Neuronal stem cell (in vitro differentiated cells): ENCODE results near the gene MORN5.

ENCODE experiments used
- DNase-seq: peaks from one replicate; pipeline ENCODE4 v3.0.0-alpha.2; 2013; ENCODE audit warnings: low spot score
- H2AFZ ChIP-seq: one replicate; pipeline ENCODE4 v1.6.1; 2013; ENCODE audit warnings: mild to moderate bottlenecking, low read length, inconsistent platforms
- H2AK5ac ChIP-seq: 2 replicates; pipeline ENCODE4 v1.6.1; 2013; ENCODE audit warnings: low read depth, mild to moderate bottlenecking, inconsistent platforms, low read length, moderate library complexity, mixed read lengths
- H2BK120ac ChIP-seq: 2 replicates; pipeline ENCODE4 v1.6.1; 2013; ENCODE audit warnings: low read depth, mild to moderate bottlenecking, inconsistent platforms, low read length, moderate library complexity, mixed read lengths
- H2BK12ac ChIP-seq: one replicate; pipeline ENCODE4 v1.6.1; 2013; ENCODE audit warnings: low read length, inconsistent platforms
- H2BK15ac ChIP-seq: 2 replicates; pipeline ENCODE4 v1.6.1; 2013; ENCODE audit warnings: mild to moderate bottlenecking, low read length, inconsistent platforms, mixed read lengths
- H2BK5ac ChIP-seq: one replicate; pipeline ENCODE4 v1.6.1; 2013; ENCODE audit warnings: inconsistent platforms, mild to moderate bottlenecking, low read length, moderate library complexity
- H3K14ac ChIP-seq: one replicate; pipeline ENCODE4 v1.6.1; 2013; ENCODE audit warnings: low read length, inconsistent platforms
- H3K18ac ChIP-seq: 2 replicates; pipeline ENCODE4 v1.6.1; 2013; ENCODE audit warnings: low read length, inconsistent platforms
- H3K23ac ChIP-seq: 2 replicates; pipeline ENCODE4 v1.6.1; 2013; ENCODE audit warnings: low read depth, mild to moderate bottlenecking, mixed read lengths, low read length, inconsistent platforms; ENCODE audit not compliant: poor library complexity
- H3K27ac ChIP-seq: replicated peaks from 3 replicates; pipeline ENCODE4 v1.5.1; 2013; ENCODE audit warnings: low read length, inconsistent platforms
- H3K27me3 ChIP-seq, 3 experiments: 2 replicates each; pipeline ENCODE4 v1.6.1; 2013; ENCODE audit warnings: low read length in 3 of 3, mild to moderate bottlenecking in 2 of 3, inconsistent platforms in 1 of 3, low read depth in 1 of 3, mixed read lengths in 1 of 3, moderate library complexity in 1 of 3; ENCODE audit not compliant: control insufficient read depth in 3 of 3, insufficient read depth in 3 of 3
- H3K36me3 ChIP-seq, 2 donors: replicated peaks in 1 of 2; 2 replicates each; pipeline ENCODE4 v1.6.1; 2013; ENCODE audit warnings: low read length in 2 of 2; ENCODE audit not compliant: control insufficient read depth in 2 of 2, insufficient read depth in 2 of 2
- H3K4ac ChIP-seq: 2 replicates; pipeline ENCODE4 v1.6.1; 2013; ENCODE audit warnings: inconsistent platforms, mild to moderate bottlenecking, low read length, moderate library complexity
- H3K4me1 ChIP-seq, 2 donors: 1 replicate in 1 of 2; 2 replicates in 1 of 2; pipeline ENCODE4 v1.6.1; 2013; ENCODE audit warnings: low read length in 2 of 2, low read depth in 1 of 2; ENCODE audit not compliant: control insufficient read depth in 2 of 2, insufficient read depth in 1 of 2
- H3K4me2 ChIP-seq: one replicate; pipeline ENCODE4 v1.6.1; 2013; ENCODE audit warnings: mild to moderate bottlenecking, low read length, inconsistent platforms; ENCODE audit not compliant: insufficient read depth, poor library complexity, severe bottlenecking
- H3K4me3 ChIP-seq, 2 donors: 2 replicates each; pipeline ENCODE4 v1.5.1; 2013; ENCODE audit warnings: low read length in 2 of 2, mild to moderate bottlenecking in 2 of 2, inconsistent platforms in 1 of 2, moderate library complexity in 1 of 2
- H3K79me1 ChIP-seq: one replicate; pipeline ENCODE4 v1.6.1; 2013; ENCODE audit warnings: low read depth, mild to moderate bottlenecking, inconsistent platforms, low read length, moderate library complexity
- H3K9ac ChIP-seq: one replicate; pipeline ENCODE4 v1.6.1; 2013; ENCODE audit warnings: mild to moderate bottlenecking, low read depth, low read length, inconsistent platforms; ENCODE audit not compliant: poor library complexity
- H3K9me3 ChIP-seq, 2 donors: replicated peaks in 1 of 2; 2 replicates each; pipeline versions ENCODE3 to v1.6.1; 2013; ENCODE audit warnings: low read length in 2 of 2, mild to moderate bottlenecking in 2 of 2, inconsistent platforms in 1 of 2, low read depth in 1 of 2, mixed read lengths in 1 of 2, moderate library complexity in 1 of 2; ENCODE audit not compliant: control insufficient read depth in 2 of 2, insufficient read depth in 1 of 2
- H4K8ac ChIP-seq: one replicate; pipeline ENCODE4 v1.6.1; 2013; ENCODE audit warnings: low read depth, mild to moderate bottlenecking, inconsistent platforms, low read length, moderate library complexity
- H4K91ac ChIP-seq: one replicate; pipeline ENCODE4 v1.6.1; 2013; ENCODE audit warnings: low read length, low read depth, mild to moderate bottlenecking, inconsistent platforms; ENCODE audit not compliant: poor library complexity
- WGBS, 2 donors: extraction: QIAGEN DNeasy Blood & Tissue Kit; methylation state at CpG; one replicate each; pipeline ENCODE4 v1.1.7; 2013; ENCODE audit warnings: missing lambda C conversion rate in 2 of 2, mixed read lengths in 1 of 2; ENCODE audit not compliant: insufficient read length in 2 of 2, insufficient replicate concordance in 1 of 2; ENCODE audit errors: extremely low coverage in 2 of 2; 5-methylcytosine and 5-hydroxymethylcytosine counted together

The MORN5 gene

GRCh38 chr9:122179690-122180074 is 20.0 kb downstream of the MORN5 start:
- no peak overlapping the region for H3K23ac ChIP-seq
- no peak overlapping the region for H2AK5ac ChIP-seq
- H3K79me1 ChIP-seq = no peaks in the 10 kb centered on the region
- no peak overlapping the region for H4K91ac ChIP-seq
- H2BK15ac ChIP-seq = no peak overlapping the region
- H3K4me1 ChIP-seq = no peaks in the 10 kb centered on the region
- H3K4ac ChIP-seq = no peak overlapping the region
- H2AFZ ChIP-seq = no peak overlapping the region
- no peak overlapping the region for H3K14ac ChIP-seq
- WGBS, 2 donors = no CpG with 5 or more reads among the region's 2 CpGs
- no peak overlapping the region for H4K8ac ChIP-seq
- no peak overlapping the region for H3K27ac ChIP-seq
- no peak for DNase-seq
- H3K27me3 ChIP-seq = peaks cover 0 to 38% (median 0%) of the 10 kb centered on the region in 3 experiments
- no peak overlapping the region for H3K4me2 ChIP-seq
- H3K9me3 ChIP-seq = no peaks in the 10 kb centered on the region
- H3K36me3 ChIP-seq = no peaks in the 10 kb centered on the region
- no peak overlapping the region for H2BK120ac ChIP-seq
- no peak overlapping the region for H3K18ac ChIP-seq
- no peak overlapping the region for H3K9ac ChIP-seq
- H2BK12ac ChIP-seq = no peak overlapping the region
- no peak overlapping the region for H2BK5ac ChIP-seq
- H3K4me3 ChIP-seq = no peak overlapping the region

- WGBS, 2 donors = no CpG with 5 or more reads among the region's 4 CpGs
- H3K4ac ChIP-seq = no peak overlapping the region
- no peak overlapping the region for H2BK5ac ChIP-seq
- peaks cover 0 to 34% (median 0%) of the 10 kb centered on the region in 3 experiments for H3K27me3 ChIP-seq
- no peak overlapping the region for H2BK120ac ChIP-seq
- no peak overlapping the region for H3K4me2 ChIP-seq
- H2BK12ac ChIP-seq = no peak overlapping the region
- H4K8ac ChIP-seq = no peak overlapping the region
- H2AK5ac ChIP-seq = no peak overlapping the region
- no peak for DNase-seq
- H3K79me1 ChIP-seq = no peaks in the 10 kb centered on the region
- H3K36me3 ChIP-seq = no peaks in the 10 kb centered on the region
- no peak overlapping the region for H3K14ac ChIP-seq
- no peak overlapping the region for H3K18ac ChIP-seq
- H3K4me3 ChIP-seq = no peak overlapping the region
- no peaks in the 10 kb centered on the region for H3K9me3 ChIP-seq
- H4K91ac ChIP-seq = no peak overlapping the region
- no peak overlapping the region for H2AFZ ChIP-seq
- no peak overlapping the region for H2BK15ac ChIP-seq
- H3K4me1 ChIP-seq = no peaks in the 10 kb centered on the region
- no peak overlapping the region for H3K9ac ChIP-seq
- no peak overlapping the region for H3K23ac ChIP-seq
- no peak overlapping the region for H3K27ac ChIP-seq
Measured at GRCh38 chr9:122180633-122181032, 20.9 kb downstream of the MORN5 start.

GRCh38 chr9:122183501-122183900 is 23.8 kb downstream of the MORN5 start:
- H2AK5ac ChIP-seq = no peak overlapping the region
- no CpG with 5 or more reads among the region's 7 CpGs for WGBS, 2 donors
- no peaks in the 10 kb centered on the region for H3K36me3 ChIP-seq
- H3K4me1 ChIP-seq = no peaks in the 10 kb centered on the region
- no peak overlapping the region for H2BK12ac ChIP-seq
- no peak overlapping the region for H2AFZ ChIP-seq
- no peak overlapping the region for H3K4me2 ChIP-seq
- H3K4me3 ChIP-seq = no peak overlapping the region
- H3K27ac ChIP-seq = no peak overlapping the region
- H4K91ac ChIP-seq = no peak overlapping the region
- no peaks in the 10 kb centered on the region for H3K79me1 ChIP-seq
- H3K9ac ChIP-seq = no peak overlapping the region
- no peak overlapping the region for H3K4ac ChIP-seq
- H3K18ac ChIP-seq = no peak overlapping the region
- H4K8ac ChIP-seq = no peak overlapping the region
- no peak overlapping the region for H3K14ac ChIP-seq
- H3K27me3 ChIP-seq = peaks cover 0 to 56% (median 0%) of the 10 kb centered on the region in 3 experiments
- no peak overlapping the region for H2BK120ac ChIP-seq
- no peak for DNase-seq
- no peak overlapping the region for H2BK5ac ChIP-seq
- H2BK15ac ChIP-seq = no peak overlapping the region
- H3K23ac ChIP-seq = no peak overlapping the region
- no peaks in the 10 kb centered on the region for H3K9me3 ChIP-seq

GRCh38 chr9:122184551-122184950 is 24.8 kb downstream of the MORN5 start:
- Histone ChIP-seq H3K79me1 (no peaks in the 10 kb centered on the region), H3K36me3 (no peaks in the 10 kb centered on the region), H4K91ac (no peak overlapping the region), H3K27me3 (peaks cover 0 to 54% (median 0%) of the 10 kb centered on the region in 3 experiments), H3K4me2 (no peak overlapping the region), H2BK15ac (no peak overlapping the region), H2AFZ (no peak overlapping the region), H3K4me1 (no peaks in the 10 kb centered on the region), H2AK5ac (no peak overlapping the region), H3K23ac (no peak overlapping the region), H3K9me3 (no peaks in the 10 kb centered on the region), H2BK120ac (no peak overlapping the region), H2BK5ac (no peak overlapping the region), H3K18ac (no peak overlapping the region), H2BK12ac (no peak overlapping the region), H3K4me3 (no peak overlapping the region), H3K4ac (no peak overlapping the region), H4K8ac (no peak overlapping the region), H3K9ac (no peak overlapping the region), H3K27ac (no peak overlapping the region), H3K14ac (no peak overlapping the region)
- no peak for DNase-seq
- no CpG with 5 or more reads among the region's 1 CpG for WGBS, 2 donors
